Fibroblast of skin of back (primary cell): ENCODE results near the gene PLXDC1.
A peak's percentile ranks its signal among the peaks of the same experiment; 100 is the strongest.
"Not testable (repeated sequence)": the region's sequence is repeated elsewhere in the genome, so short reads cannot be mapped to it uniquely, and the experiment has no call there.

Experiments used
- DNase-seq: peaks from one replicate; pipeline ENCODE4 v3.0.0-alpha.2; 2013

PLXDC1 gene

DNA sequence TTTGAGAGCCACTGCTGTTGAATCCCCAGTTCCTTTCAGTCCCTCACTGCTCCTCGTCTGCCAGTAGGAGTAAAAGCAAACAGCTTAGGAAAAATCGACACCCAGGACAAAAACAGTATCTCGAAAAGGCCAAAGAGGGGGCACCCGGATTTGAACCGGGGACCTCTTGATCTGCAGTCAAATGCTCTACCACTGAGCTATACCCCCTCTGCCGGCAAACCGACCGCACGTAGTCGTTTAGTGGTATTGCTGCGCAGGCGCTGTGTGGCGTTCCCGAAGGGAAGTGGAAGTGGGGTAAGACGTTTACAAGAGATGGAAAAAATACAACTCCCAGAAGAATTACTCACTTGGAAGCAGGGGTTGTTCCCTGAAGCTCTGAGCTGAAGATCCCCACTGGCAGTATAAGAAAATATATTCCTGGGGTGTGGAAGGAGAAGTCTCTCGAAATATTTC, 2.2 kb upstream of the PLXDC1 start:
- DNase-seq, result peak; percentile 90

DNA sequence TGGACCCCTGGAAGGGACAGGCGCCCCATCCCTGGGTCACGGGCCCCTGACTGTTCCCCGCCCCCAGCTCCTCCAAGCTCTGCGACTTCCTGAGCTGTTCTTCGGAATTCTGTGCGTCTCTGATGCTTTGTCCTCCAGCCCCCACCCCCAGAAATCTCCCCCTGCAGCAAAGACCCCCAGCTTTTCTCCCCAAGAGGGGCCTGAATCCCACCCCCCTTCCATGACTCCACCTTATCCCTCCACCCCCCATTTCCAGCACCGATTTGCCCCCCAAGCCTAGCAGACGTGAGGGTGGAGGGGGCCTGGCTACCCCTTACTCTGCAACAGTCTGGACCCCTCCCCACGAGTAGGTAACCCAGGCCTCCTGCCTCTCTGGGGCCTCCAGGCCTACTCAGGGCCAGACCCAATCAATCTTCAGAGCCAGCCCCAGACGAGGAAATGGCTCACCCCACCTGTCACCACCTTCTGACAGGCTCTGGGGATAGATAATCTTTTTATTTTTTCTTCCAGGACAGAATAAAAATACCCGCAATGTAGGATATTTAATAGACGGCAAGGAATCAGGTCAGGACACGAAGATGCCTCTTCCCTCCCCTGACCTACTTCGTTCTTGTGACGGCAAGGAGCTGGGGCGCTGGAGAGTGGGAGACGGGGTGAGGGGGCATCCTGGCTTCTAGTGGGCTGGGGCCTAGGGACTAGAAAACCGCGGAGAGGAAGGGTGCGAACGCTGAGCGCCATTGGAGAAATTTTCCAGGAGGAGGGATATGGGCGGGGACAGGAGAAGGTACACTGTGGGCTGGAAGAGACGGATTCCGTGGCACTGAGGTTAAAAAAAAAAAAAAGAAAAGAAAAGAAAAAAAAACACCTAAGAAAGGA, 744 bp upstream of the PLXDC1 start:
- no peak for DNase-seq

- DNase-seq, result no peak
Measured at GRCh38 chr17:39150795-39151149, 665 bp downstream of the PLXDC1 start.

- DNase-seq, result no peak
Measured at GRCh38 chr17:39150104-39150634, 1.3 kb downstream of the PLXDC1 start.

DNA sequence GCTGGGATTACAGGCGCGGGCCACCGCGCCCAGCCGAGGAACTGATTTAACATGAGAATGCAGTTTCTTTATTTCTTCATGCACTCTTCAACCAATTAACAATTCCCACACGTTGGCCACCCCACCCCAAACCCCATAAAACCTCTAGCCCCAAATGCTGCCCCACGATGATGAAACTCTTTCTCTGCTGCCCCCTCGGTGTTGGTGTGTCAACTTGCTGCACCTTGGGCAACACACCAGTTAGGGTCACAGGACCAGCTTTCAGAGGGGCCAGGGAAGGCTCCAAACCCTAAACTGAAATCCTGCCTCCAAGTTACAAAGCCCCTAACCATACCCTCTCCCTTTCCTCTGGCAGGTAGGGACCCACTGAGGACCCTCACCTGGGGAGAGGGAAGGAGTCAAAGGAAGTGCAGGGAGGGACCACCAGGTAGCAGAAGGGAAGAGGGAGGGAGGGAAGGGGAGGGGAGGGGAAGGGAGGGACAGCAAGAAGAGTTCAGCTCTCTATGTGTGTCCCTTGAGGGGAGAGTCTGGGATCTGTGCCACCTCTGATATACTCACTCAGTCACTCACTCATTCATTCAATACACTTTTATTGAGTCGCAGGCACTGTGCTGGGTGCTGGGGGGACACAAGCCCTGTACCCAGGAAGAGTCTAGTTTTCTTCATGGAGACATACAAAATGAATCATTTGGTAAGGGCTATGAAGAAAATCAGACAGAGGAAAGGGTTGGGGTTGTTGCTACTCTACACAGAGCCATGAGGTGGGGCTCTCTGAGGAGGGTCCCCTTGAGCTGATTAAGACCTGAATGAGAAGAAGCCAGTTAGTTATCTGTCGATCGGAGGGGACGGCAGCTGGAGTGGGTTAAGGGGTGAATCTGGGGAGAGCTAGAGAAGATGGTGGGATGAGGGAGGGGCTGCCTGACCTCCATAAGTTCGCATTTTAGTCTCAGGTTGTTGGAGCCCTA, 3.9 kb downstream of the PLXDC1 start:
- DNase-seq, result no peak

DNA sequence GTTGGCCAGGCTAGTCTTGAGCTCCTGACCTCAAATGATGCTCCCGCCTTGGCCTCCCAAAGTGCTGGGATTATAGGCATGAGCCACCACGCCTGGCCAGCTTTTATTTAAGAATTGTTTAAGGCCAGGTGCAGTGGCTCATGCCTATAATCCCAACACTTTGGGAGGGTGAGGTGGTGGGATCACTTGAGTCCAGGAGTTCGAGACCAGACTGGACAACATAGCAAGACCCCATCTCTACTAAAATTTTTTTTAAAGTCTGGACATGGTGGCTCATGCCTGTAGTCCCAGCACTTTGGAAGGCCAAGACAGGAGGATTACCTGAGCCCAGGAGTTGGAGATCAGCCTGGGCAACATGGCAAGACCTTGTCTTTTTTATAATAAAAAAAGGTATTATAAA, 5.2 kb downstream of the PLXDC1 start:
- DNase-seq, result no peak

- DNase-seq, result no peak
Measured at GRCh38 chr17:39145143-39145542, 6.3 kb downstream of the PLXDC1 start.

GRCh38 chr17:39144416-39144840, 7.0 kb downstream of the PLXDC1 start:
- peak; percentile 62 for DNase-seq

GRCh38 chr17:39143552-39144093, 7.8 kb downstream of the PLXDC1 start:
- DNase-seq, result no peak

DNA sequence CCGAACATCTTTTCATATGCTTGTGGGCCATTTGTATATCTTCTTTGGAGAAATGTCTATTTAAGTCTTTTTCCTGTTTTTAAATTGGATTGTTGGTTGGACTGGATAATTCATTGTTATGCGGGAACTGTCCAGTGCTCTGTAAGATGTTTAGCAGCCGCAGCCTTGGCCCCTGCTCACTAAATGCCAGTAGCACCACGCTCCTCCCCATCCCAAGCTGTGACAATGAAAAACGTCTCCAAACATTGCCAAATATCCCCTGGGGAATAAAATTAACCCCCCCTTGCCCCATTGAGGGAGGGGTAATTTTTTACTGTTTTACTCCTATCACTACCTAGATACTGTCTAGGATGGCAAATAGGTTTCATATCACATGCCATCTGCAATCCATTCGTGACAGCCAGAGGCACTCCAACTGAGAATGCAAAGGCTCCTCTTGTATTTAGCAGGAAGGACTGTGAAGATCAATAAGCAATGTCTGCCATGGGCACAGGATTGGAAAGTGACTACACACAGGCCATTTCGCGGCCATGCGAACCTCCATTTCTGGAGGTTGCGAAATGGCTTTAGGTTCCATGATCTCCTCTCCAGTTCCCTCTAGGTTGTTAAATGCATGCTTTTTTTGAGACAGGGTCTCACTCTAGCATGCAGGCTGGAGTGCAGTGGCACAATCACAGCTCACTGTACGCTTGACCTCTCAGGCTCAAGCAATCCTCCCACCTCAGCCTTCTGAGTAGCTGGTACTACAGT, 9.3 kb downstream of the PLXDC1 start:
- DNase-seq, result no peak

DNA sequence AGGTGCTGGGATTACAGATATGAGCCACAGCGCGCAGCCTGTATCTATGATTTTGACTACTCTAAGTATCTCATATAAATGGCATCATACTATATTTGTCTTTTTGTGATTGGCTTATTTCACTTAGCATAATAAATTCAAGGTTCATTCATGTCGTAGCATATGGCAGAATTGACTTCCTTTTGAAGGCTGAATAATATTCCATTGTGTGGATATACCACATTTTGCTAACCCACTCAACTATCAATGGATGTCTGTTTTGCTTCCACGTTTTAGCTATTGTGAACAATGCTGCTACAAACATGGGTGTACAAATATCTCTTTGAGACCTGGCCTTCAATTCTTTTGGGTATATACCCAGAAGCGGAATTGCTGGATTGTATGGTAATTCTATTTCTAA, 10.1 kb downstream of the PLXDC1 start:
- DNase-seq, result no peak

- DNase-seq, result no peak
Measured at GRCh38 chr17:39139561-39139960, 11.9 kb downstream of the PLXDC1 start.

DNA sequence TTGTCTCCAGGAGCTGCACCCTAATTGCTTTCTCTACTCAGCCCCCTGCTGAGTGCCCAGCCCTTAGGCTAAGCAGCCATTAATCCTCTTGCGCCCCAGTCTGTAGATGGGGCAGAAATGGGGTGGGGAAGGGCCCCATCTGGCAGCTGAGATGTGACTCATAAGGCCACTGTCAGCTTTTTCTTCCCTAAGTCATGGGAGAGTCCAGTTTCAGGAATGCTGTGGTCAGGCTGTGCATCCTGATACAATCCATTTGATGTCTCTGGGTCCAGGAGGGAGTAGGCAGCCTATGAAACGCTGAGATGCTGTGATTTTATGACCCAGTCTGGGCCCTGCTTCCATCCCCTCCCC, 12.3 kb downstream of the PLXDC1 start:
- DNase-seq, result peak; percentile 94

DNA sequence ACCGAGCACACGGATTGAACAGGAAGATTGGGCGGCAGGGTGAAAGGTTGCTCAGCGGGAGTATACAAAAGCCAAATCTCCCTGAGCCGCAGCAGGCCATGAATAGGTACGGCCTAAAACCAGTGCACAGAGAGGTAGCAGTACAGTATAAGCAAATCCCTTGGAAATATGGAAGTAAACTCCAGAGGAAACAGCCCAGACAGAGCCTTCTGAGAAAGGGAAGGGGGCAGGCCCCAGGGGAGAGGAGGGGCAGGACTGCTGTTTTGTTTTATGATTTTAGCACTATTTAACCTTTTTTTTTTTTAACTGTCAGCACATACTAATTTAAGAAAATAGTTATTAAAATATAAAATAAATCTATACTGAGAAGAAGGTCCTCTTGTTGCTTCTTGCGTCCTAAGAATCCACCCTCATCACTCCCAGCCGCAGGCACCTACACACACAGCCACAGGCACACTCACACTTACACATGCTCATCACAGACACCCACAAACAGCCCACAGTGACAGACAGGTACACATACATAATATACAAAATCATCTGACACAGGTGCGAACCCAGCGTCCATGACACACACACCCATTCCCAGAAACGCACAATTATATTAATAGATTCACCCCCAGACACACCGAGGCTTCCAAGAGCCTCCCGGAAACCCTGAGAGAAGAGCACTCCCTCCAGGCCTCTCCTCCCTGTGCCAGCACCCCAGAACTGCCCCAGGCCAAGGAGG, 12.8 kb downstream of the PLXDC1 start:
- DNase-seq, result peak; percentile 48

DNA sequence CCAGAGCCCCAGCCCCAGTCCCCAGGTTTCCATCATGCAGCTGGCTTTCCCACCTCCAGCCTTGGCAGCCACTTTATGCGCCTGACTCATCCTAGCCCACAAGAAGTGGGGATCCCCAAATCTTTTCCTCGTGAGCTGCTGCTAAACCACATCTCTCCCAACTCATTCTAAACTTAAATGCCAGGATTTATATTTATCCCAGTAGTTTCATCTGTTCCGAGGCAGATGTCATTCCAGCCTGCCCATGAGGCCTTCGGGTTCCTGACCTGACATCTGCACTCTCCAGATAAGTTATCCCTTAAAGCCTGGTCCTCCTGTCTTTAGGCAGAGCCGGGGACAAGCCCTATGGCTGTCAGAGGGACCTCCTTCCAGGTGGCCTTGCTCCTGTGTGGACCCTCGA, 16.6 kb downstream of the PLXDC1 start:
- no peak for DNase-seq

DNA sequence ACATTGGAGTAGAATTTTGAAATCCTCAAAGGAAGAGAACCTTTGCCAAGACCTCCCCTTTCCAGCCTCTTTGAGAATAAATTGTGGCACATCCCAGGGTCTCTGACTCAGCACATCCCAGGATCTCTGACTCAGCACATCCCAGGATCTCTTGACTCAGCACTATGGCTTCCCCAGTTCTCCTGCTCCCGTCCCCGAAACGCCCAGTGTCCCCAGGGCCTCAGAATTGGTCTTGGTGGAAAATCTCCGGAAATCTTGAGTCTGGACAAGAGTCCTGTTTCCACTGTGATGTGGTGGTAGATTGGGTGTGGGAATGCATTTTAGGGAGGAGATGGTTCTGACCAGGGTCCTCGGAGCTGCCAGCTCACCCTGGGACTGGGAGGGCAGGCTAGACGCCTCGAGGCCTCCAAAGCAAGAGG, 19.2 kb downstream of the PLXDC1 start:
- DNase-seq, result peak; percentile 85

DNA sequence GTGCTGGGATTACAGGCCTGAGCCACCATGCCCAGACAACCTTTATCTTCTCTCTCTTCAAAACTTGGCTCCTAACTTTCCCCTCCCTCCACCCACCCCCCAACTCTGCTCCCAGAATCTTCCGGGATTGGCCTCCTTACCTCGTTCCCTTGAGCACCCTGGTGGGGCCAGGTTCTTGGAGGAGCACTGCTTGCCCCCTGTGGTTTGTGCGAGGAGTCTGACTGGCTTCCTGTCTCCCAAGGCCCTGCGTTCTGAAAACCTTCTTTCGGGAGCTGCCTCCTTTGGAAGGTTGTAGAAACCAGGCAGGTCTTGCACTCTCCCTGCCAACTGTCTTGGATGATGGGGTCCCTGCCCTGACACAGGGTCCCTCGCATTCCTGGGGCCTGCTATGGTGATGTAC, 19.8 kb downstream of the PLXDC1 start:
- peak; percentile 26 for DNase-seq

GRCh38 chr17:39130205-39130604, 21.2 kb downstream of the PLXDC1 start:
- DNase-seq, result no peak

DNA sequence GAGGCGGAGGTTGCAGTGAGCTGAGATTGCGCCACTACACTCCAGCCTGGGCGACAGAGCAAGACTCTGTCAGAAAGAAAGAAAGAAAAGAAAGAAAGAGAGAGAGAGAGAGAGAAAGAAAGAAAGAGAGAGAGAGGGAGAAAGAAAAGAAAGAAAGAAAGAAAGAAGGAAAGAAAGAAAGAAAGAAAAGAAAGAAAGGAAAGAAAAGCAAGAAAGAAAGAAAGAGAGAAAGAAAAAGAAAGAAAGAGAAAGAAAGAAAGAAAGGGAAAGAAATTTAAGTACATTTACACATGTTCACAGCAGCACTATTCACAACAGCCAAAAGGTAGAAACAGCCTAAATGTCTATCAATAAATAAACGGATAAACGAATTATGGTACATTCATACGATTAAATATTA, 21.9 kb downstream of the PLXDC1 start:
- DNase-seq, result not testable (repeated sequence)

DNA sequence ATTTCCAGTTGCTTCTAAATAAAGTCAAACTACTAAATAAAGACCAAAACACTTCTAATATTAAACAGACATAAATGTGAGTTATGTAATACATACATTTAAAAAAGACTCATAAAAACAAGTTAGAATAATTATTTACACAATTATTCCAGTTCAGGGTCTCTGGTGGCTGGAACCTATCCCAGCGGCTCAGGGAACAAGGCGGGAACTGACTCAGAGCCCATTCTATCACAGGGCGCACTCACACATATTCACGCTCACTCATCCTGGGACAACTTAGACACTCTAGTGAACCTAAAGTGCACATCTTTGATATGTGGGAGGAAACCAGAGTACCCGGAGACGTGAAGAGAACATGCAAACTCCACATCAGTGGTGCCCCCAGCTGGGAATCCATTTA, 25.0 kb downstream of the PLXDC1 start:
- no peak for DNase-seq

- no peak for DNase-seq
Measured at GRCh38 chr17:39125143-39125875, 26.1 kb downstream of the PLXDC1 start.
